ENCODE results near the gene NXPH4.

DNA sequence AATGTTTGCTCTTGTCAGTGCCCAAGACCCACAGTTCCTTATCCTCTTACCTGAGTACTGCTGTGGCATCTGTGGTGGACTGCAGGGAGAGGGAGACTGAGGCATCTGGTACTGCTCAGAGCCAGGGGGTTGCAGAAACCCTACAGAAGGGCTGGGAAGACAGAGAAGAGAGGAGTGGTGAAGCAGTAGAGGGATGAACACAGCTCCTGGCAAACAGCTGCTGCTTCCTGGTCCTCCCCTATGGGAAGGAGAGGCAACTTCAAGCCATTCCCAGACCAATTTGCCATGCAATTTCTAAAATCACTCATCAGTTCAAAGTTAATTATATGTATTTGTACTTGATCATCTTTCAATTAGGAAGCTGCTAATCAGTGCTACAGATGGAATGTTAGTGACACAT is 50.1 kb downstream of the NXPH4 start:
- TF ChIP-seq, protein P1, sequence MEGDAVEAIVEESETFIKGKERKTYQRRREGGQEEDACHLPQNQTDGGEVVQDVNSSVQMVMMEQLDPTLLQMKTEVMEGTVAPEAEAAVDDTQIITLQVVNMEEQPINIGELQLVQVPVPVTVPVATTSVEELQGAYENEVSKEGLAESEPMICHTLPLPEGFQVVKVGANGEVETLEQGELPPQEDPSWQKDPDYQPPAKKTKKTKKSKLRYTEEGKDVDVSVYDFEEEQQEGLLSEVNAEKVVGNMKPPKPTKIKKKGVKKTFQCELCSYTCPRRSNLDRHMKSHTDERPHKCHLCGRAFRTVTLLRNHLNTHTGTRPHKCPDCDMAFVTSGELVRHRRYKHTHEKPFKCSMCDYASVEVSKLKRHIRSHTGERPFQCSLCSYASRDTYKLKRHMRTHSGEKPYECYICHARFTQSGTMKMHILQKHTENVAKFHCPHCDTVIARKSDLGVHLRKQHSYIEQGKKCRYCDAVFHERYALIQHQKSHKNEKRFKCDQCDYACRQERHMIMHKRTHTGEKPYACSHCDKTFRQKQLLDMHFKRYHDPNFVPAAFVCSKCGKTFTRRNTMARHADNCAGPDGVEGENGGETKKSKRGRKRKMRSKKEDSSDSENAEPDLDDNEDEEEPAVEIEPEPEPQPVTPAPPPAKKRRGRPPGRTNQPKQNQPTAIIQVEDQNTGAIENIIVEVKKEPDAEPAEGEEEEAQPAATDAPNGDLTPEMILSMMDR (IDR thresholded peaks at IDR 0.05): no peak
- TF ChIP-seq ZFX (IDR thresholded peaks at IDR 0.05; ENCODE audit: borderline replicate concordance): no peak
